ENCODE data around the gene ACTR5. TPM values are rescaled to one million over a fixed set of nuclear protein-coding genes. Genes with fewer than 3 reads are reported as not detected.
A peak's percentile ranks its signal among the peaks of the same experiment; 100 is the strongest.

Gene ACTR5
- total RNA-seq, 1 experiment from 2014 or later, result 20.0 TPM

GRCh38 chr20:38735172-38735571 is 13.1 kb upstream of the ACTR5 start:
- no peaks in the 10 kb centered on the region for H3K36me3 Mint-ChIP-seq (ENCODE audit: insufficient read depth, unreplicated experiment)
- CTCF ChIA-PET, result no interaction called here
- peaks cover 46% of the 10 kb centered on the region for H3K27me3 Mint-ChIP-seq (ENCODE audit: insufficient read depth, unreplicated experiment)
- Histone ChIP-seq H3K36me3 (ENCODE audit: control insufficient read depth, insufficient read depth, low read length) (no peaks in the 10 kb centered on the region), H3K9me3 (no peaks in the 10 kb centered on the region), H3K27me3 (replicated peaks; ENCODE audit: control insufficient read depth, insufficient read depth, low read length) (peaks cover 6% of the 10 kb centered on the region), H3K4me1 (peaks cover 13% of the 10 kb centered on the region), H3K4me3 (ENCODE audit: low read depth, low read length) (no peak overlapping the region)
- no TSS peak for BruUV-seq (replicated peaks)
- intact Hi-C loops (cut with micrococcal nuclease; ENCODE audit: unreplicated experiment), result no loop called here
- H3K9me3 Mint-ChIP-seq (ENCODE audit: unreplicated experiment), result no peaks in the 10 kb centered on the region
- H3K27ac Mint-ChIP-seq (ENCODE audit: unreplicated experiment), result no peak overlapping the region
- DNase-seq, result no peak
- peaks cover 9% of the 10 kb centered on the region for H3K4me1 Mint-ChIP-seq (ENCODE audit: low read depth, unreplicated experiment)
- TF ChIP-seq CTCF (IDR thresholded peaks at IDR 0.05; ENCODE audit: insufficient read depth in 1 of 2, low read depth in 1 of 2, low read length in 1 of 2, severe bottlenecking in 1 of 2, unreplicated experiment in 1 of 2), result no peak
- H3K4me3 Mint-ChIP-seq (ENCODE audit: unreplicated experiment), result no peak overlapping the region
- POLR2A ChIA-PET, result no interaction called here

- no peak for DNase-seq
- Mint-ChIP-seq H3K9me3 (ENCODE audit: unreplicated experiment) (no peaks in the 10 kb centered on the region), H3K4me3 (ENCODE audit: unreplicated experiment) (no peak overlapping the region), H3K27ac (ENCODE audit: unreplicated experiment) (no peak overlapping the region), H3K36me3 (ENCODE audit: insufficient read depth, unreplicated experiment) (no peaks in the 10 kb centered on the region), H3K27me3 (ENCODE audit: insufficient read depth, unreplicated experiment) (peaks cover 49% of the 10 kb centered on the region), H3K4me1 (ENCODE audit: low read depth, unreplicated experiment) (no peaks in the 10 kb centered on the region)
- peaks cover 1% of the 10 kb centered on the region; the same call in 1 of the 2 replicates for H3K27me3 ChIP-seq (replicated peaks; ENCODE audit: control insufficient read depth, insufficient read depth, low read length)
- TF ChIP-seq CTCF (IDR thresholded peaks at IDR 0.05; ENCODE audit: insufficient read depth in 1 of 2, low read depth in 1 of 2, low read length in 1 of 2, severe bottlenecking in 1 of 2, unreplicated experiment in 1 of 2), result no peak
- no peaks in the 10 kb centered on the region for H3K4me1 ChIP-seq
- no TSS peak for BruUV-seq (replicated peaks)
- no peaks in the 10 kb centered on the region for H3K9me3 ChIP-seq
- intact Hi-C loops (cut with micrococcal nuclease; ENCODE audit: unreplicated experiment), result no loop called here
- ChIA-PET CTCF (interaction anchor here (0.7 kb wide), 1 partner anchor 79 kb away, joined by 3 read pairs; no protein-coding TSS in a partner anchor), POLR2A (no interaction called here)
- H3K4me3 ChIP-seq (ENCODE audit: low read depth, low read length), result no peak overlapping the region
- H3K36me3 ChIP-seq (ENCODE audit: control insufficient read depth, insufficient read depth, low read length), result no peaks in the 10 kb centered on the region
Measured at GRCh38 chr20:38737887-38738286, 10.4 kb upstream of the ACTR5 start.

GRCh38 chr20:38745757-38746156 is 2.5 kb upstream of the ACTR5 start:
- Histone ChIP-seq H3K4me3 (ENCODE audit: low read depth, low read length) (no peak overlapping the region), H3K9me3 (no peaks in the 10 kb centered on the region), H3K36me3 (ENCODE audit: control insufficient read depth, insufficient read depth, low read length) (no peaks in the 10 kb centered on the region), H3K4me1 (peaks cover 14% of the 10 kb centered on the region), H3K27me3 (replicated peaks; ENCODE audit: control insufficient read depth, insufficient read depth, low read length) (no peaks in the 10 kb centered on the region)
- ChIA-PET CTCF (no interaction called here), POLR2A (no interaction called here)
- H3K36me3 Mint-ChIP-seq (ENCODE audit: insufficient read depth, unreplicated experiment), result peaks cover 15% of the 10 kb centered on the region
- no peak for TF ChIP-seq CTCF (IDR thresholded peaks at IDR 0.05; ENCODE audit: insufficient read depth in 1 of 2, low read depth in 1 of 2, low read length in 1 of 2, severe bottlenecking in 1 of 2, unreplicated experiment in 1 of 2)
- BruUV-seq (replicated peaks), result no TSS peak
- peak overlapping the region; percentile 34 for H3K4me3 Mint-ChIP-seq (ENCODE audit: unreplicated experiment)
- DNase-seq, result no peak
- no peak overlapping the region for H3K27ac Mint-ChIP-seq (ENCODE audit: unreplicated experiment)
- peaks cover 10% of the 10 kb centered on the region for H3K4me1 Mint-ChIP-seq (ENCODE audit: low read depth, unreplicated experiment)
- H3K27me3 Mint-ChIP-seq (ENCODE audit: insufficient read depth, unreplicated experiment), result peaks cover 14% of the 10 kb centered on the region
- intact Hi-C loops (cut with micrococcal nuclease; ENCODE audit: unreplicated experiment), result no loop called here
- H3K9me3 Mint-ChIP-seq (ENCODE audit: unreplicated experiment), result no peaks in the 10 kb centered on the region

Data from Caco-2 (cell line).